ENCODE data around the gene CFAP210. TPM values are rescaled to one million over a fixed set of nuclear protein-coding genes. Genes with fewer than 3 reads are reported as not detected.

Gene CFAP210
- total and polyA plus RNA-seq, 9 of the 15 experiments (the other 6 are each of a cell fraction or from before 2014, with no cell fraction given), result 0.75 to 3.6 (median 1.3) TPM

DNA sequence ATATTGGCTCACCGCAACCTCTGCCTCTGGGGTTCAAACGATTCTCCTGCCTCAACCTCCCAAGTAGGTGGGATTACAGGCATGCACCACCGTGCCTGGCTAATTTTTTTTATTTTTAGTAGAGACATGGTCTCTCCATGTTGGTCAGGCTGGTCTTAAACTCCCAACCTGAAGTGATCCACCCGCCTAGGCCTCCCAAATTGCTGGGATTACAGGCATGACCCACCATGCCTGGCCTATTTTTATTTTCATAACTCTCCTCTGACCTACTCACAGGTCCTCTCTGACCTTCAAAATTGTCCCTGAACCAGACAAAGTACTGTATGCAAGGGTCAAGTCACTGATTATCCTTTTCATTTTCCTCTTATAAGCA is 23.5 kb upstream of the CFAP210 start:
- H4K20me1 ChIP-seq (replicated peaks; ENCODE audit: control insufficient read depth, insufficient read depth, low read length), result no peaks in the 10 kb centered on the region
- no peaks in the 10 kb centered on the region for H3K27me3 ChIP-seq (ENCODE audit: control insufficient read depth in 2 of 2, insufficient read depth in 2 of 2, low read length in 2 of 2)
- ATAC-seq, result no peak
- no peaks in the 10 kb centered on the region for H3K79me2 ChIP-seq (ENCODE audit: control insufficient read depth, insufficient read depth, low read length)
- H3K27ac ChIP-seq (ENCODE audit: extremely low read depth, low read depth, low read length), result no peak overlapping the region
- H3K4me2 ChIP-seq (ENCODE audit: insufficient read depth, low read length), result no peak overlapping the region
- no peak for DNase-seq (ENCODE audit: extremely low read depth in 1 of 4, low spot score in 3 of 4)
- intact Hi-C loops (cut with micrococcal nuclease) (no loop called here), in situ Hi-C loops (cut with MboI) (no loop called here)
- no peaks in the 10 kb centered on the region for H3K9me1 ChIP-seq (ENCODE audit: control insufficient read depth, insufficient read depth, low read length)
- no peak overlapping the region for H3K9ac ChIP-seq (ENCODE audit: insufficient read depth in 1 of 2, low read depth in 2 of 2, low read length in 2 of 2)
- BruUV-seq (replicated peaks), result no TSS peak
- H3K9me3 ChIP-seq (replicated peaks; ENCODE audit: control insufficient read depth, insufficient read depth, low read depth, low read length), result no peaks in the 10 kb centered on the region
- POLR2A ChIA-PET, result interaction anchor here (3.0 to 4.7 kb wide), 2 partner anchors 12 to 17 kb away, joined by 37 to 60 read pairs; partner anchors contain the start of gene KLHL23
- no peak overlapping the region for H3K4me3 ChIP-seq
- no peak for FAIRE-seq
- H3K36me3 ChIP-seq (ENCODE audit: control insufficient read depth, insufficient read depth, low read length), result no peaks in the 10 kb centered on the region
- TF ChIP-seq GATAD2B (IDR thresholded peaks at IDR 0.05; ENCODE audit: borderline replicate concordance), result no peak
- no peak for TF ChIP-seq MAZ (CRISPR knock-in tag; conservative IDR thresholded peaks at IDR 0.05 in 1 of 2, IDR thresholded peaks at IDR 0.05 in 1 of 2)
- TF ChIP-seq ZNF444 (CRISPR knock-in tag; IDR thresholded peaks at IDR 0.05), result no peak
- no peak for TF ChIP-seq FOXK2 (conservative IDR thresholded peaks at IDR 0.05 in 1 of 2, IDR thresholded peaks at IDR 0.05 in 1 of 2; ENCODE audit: low read depth in 2 of 2)
- no peak for TF ChIP-seq MAFK (IDR thresholded peaks at IDR 0.05; ENCODE audit: low read length)
- TF ChIP-seq NR2F6 (CRISPR knock-in tag; IDR thresholded peaks at IDR 0.05), result no peak
- peak; percentile 9 for TF ChIP-seq HDAC3 (IDR thresholded peaks at IDR 0.05; ENCODE audit: borderline replicate concordance, partially characterized antibody)
- TF ChIP-seq NR4A1 (CRISPR knock-in tag; IDR thresholded peaks at IDR 0.05), result no peak
- 0 out of 2 replicates have a peak, but pooled peaks have one; percentile 8 for TF ChIP-seq NR4A1 (tag; IDR thresholded peaks at IDR 0.05)
- no peak for TF ChIP-seq ZNF224 (CRISPR knock-in tag; IDR thresholded peaks at IDR 0.05)
- TF ChIP-seq, protein P1, sequence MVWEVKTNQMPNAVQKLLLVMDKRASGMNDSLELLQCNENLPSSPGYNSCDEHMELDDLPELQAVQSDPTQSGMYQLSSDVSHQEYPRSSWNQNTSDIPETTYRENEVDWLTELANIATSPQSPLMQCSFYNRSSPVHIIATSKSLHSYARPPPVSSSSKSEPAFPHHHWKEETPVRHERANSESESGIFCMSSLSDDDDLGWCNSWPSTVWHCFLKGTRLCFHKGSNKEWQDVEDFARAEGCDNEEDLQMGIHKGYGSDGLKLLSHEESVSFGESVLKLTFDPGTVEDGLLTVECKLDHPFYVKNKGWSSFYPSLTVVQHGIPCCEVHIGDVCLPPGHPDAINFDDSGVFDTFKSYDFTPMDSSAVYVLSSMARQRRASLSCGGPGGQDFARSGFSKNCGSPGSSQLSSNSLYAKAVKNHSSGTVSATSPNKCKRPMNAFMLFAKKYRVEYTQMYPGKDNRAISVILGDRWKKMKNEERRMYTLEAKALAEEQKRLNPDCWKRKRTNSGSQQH (CRISPR knock-in tag; IDR thresholded peaks at IDR 0.05), result no peak
- TF ChIP-seq BCOR (IDR thresholded peaks at IDR 0.05), result peak; percentile 9; the same call in 1 of the 2 replicates
- TF ChIP-seq PHB2 (IDR thresholded peaks at IDR 0.05; ENCODE audit: low read depth), result no peak
- TF ChIP-seq ZNF583 (CRISPR knock-in tag; IDR thresholded peaks at IDR 0.05), result 0 out of 2 replicates have a peak, but pooled peaks have one; percentile 3
- TF ChIP-seq, protein P2, sequence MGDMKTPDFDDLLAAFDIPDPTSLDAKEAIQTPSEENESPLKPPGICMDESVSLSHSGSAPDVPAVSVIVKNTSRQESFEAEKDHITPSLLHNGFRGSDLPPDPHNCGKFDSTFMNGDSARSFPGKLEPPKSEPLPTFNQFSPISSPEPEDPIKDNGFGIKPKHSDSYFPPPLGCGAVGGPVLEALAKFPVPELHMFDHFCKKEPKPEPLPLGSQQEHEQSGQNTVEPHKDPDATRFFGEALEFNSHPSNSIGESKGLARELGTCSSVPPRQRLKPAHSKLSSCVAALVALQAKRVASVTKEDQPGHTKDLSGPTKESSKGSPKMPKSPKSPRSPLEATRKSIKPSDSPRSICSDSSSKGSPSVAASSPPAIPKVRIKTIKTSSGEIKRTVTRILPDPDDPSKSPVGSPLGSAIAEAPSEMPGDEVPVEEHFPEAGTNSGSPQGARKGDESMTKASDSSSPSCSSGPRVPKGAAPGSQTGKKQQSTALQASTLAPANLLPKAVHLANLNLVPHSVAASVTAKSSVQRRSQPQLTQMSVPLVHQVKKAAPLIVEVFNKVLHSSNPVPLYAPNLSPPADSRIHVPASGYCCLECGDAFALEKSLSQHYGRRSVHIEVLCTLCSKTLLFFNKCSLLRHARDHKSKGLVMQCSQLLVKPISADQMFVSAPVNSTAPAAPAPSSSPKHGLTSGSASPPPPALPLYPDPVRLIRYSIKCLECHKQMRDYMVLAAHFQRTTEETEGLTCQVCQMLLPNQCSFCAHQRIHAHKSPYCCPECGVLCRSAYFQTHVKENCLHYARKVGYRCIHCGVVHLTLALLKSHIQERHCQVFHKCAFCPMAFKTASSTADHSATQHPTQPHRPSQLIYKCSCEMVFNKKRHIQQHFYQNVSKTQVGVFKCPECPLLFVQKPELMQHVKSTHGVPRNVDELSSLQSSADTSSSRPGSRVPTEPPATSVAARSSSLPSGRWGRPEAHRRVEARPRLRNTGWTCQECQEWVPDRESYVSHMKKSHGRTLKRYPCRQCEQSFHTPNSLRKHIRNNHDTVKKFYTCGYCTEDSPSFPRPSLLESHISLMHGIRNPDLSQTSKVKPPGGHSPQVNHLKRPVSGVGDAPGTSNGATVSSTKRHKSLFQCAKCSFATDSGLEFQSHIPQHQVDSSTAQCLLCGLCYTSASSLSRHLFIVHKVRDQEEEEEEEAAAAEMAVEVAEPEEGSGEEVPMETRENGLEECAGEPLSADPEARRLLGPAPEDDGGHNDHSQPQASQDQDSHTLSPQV (IDR thresholded peaks at IDR 0.05), result peak; percentile 21; the same call in 1 of the 2 replicates
- peak; percentile 0; the same call in 1 of the 2 replicates for TF ChIP-seq CXXC5 (CRISPR knock-in tag; IDR thresholded peaks at IDR 0.05)
- no peak for TF ChIP-seq EZH2 (IDR thresholded peaks at IDR 0.05; ENCODE audit: borderline replicate concordance, low read depth, low read length)
- TF ChIP-seq CHD2 (IDR thresholded peaks at IDR 0.05; ENCODE audit: low read depth, low read length), result no peak
- 0 out of 2 replicates have a peak overlapping the region, but pooled peaks have one; percentile 57 for H2AFZ ChIP-seq (ENCODE audit: low read depth, low read length)
- CTCF ChIA-PET (ENCODE audit: low intra/inter-chr PET ratio), result no interaction called here
- WGBS (ENCODE audit: insufficient coverage, low coverage, missing lambda C conversion rate), result 39% methylated on average over 4 of the region's 4 CpGs
- peaks cover 18 to 38% of the 10 kb centered on the region in 2 experiments for H3K4me1 ChIP-seq (replicated peaks in 1 of 2; ENCODE audit: control insufficient read depth in 2 of 2, insufficient read depth in 2 of 2, low read length in 2 of 2)
